HG03469 (cell line): ENCODE data around the gene GRIA4.
A peak's percentile ranks its signal among the peaks of the same experiment; 100 is the strongest.

Experiments
- ATAC-seq: cut with Tn5 transposase; IDR thresholded peaks from one replicate; pipeline ENCODE4 v1.9.1; 2021; ENCODE audit warnings: mild to moderate bottlenecking, moderate library complexity, moderate number of reproducible peaks; ENCODE audit not compliant: unreplicated experiment

The GRIA4 gene

DNA sequence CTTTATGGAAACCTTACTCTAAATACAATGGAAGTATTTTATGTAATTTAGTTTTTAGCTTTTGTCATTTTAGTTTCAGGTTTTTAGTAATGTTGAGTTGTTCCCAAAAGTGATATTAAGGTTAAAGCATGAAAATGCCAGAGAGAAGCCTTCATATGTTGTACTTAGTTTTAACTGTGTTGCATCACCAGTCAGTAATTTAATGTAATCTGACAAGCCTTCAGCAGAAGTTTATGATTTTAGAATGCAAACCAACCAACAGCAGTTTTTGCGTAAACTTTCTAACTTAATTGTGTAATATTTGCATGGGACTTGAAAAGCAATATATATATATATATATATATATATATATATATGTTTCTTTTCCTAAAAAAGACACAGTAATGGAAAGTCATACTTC, 301.6 kb downstream of the GRIA4 start:
- ATAC-seq: no peak

DNA sequence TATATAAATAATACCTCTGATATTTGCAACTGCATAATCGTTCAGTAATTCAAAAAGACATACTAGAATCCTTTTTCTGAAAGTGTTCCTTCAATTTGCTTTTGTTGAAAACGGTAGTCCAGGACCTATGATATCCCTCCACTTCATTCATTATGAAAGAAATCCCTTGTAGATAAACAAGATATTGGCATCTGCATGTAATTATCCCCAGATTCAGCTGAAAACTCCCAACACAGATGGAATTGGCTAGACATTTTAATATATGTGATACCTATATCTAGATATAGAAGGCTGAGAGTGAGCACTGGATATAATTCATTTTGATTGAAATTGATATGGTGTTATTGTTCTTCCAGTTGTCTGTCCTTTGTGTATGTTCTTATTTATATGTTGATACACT, 302.8 kb downstream of the GRIA4 start:
- ATAC-seq: no peak

DNA sequence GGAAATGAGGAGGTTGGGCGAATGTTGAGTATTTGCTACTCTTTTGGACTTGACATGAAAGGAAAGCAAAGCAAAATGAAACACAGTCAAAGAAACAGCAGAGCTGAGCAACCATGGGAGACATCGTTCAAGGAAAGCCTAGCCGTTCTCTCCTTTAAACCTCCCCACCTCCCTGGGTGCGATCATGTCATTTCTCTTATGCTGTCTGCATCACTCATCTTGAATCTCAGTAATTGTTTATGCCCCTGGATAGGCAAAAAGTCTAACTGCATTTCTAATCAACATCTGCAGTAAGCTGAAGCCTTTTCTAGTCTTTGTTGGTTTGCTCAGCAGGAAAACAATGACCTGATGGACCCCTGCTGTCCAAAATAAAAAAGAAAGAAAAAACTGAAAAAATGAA, 305.1 kb downstream of the GRIA4 start:
- no peak for ATAC-seq

DNA sequence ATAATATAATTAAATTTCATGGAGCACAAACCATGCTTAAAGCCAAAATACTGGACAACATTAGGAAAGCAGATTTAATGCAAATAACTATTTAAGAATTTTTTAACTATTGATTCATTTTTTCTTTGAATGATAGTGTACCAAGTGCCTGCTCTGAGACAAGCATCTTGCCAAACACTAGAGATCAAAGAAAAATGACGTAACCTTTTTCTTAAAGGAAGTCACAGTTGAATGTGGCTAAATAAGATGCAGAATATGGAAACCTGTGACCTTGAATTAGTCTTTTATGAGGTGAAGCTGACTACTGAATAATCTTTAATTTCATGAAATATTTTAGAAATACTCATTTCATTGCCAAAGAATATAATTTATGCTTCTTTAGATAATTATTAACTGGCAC, 308.2 kb downstream of the GRIA4 start:
- ATAC-seq: no peak

DNA sequence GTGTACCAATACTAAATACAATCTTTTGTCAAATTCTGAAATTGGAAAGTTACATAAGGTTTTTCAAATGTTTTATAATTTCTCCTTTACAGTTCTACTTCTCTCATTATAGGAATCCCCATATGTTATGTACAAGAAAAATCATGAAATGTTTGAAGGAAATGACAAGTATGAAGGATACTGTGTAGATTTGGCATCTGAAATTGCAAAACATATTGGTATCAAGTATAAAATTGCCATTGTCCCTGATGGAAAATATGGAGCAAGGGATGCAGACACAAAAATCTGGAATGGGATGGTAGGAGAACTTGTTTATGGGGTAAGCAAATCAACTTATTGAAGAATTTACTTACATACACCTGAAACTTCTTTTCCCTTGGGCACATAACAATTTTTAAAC, 308.7 kb downstream of the GRIA4 start:
- ATAC-seq: no peak

DNA sequence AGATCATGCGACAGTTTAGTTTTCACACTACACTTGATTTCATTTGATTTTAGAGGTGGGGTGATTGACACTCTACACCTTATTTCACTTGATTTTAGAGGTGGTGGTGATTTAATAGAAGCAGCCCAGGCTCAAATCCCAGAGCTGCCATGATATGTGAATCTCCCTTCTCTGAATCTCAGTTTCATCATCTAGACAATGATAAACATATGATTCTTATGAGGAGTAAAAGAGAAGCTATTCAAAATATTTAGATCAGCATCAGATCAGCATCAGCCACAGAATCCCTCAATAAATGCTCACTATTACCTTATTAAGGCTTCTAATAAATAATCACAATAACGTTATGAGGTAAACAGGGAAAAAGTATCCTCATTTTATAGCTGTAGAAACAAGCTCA, 313.4 kb downstream of the GRIA4 start:
- no peak for ATAC-seq

DNA sequence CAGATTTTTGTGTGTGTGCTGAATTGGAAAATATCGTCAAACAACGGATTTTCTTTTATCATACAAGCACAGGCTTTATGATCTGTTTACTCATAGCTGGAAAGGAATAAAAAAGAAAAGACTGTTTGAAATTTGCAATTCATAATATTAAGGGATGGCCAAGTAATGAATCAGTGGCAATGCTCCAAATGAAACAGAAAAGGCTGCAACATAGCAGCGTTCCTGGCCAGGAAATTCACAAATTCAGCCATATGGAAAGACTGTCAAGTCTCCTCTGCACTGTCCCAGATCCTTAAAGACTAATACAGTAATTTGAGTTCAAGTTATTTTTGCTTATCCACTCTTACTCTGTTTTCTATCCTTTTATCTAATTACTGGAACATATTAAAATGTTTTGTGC, 313.9 kb downstream of the GRIA4 start:
- ATAC-seq: no peak

DNA sequence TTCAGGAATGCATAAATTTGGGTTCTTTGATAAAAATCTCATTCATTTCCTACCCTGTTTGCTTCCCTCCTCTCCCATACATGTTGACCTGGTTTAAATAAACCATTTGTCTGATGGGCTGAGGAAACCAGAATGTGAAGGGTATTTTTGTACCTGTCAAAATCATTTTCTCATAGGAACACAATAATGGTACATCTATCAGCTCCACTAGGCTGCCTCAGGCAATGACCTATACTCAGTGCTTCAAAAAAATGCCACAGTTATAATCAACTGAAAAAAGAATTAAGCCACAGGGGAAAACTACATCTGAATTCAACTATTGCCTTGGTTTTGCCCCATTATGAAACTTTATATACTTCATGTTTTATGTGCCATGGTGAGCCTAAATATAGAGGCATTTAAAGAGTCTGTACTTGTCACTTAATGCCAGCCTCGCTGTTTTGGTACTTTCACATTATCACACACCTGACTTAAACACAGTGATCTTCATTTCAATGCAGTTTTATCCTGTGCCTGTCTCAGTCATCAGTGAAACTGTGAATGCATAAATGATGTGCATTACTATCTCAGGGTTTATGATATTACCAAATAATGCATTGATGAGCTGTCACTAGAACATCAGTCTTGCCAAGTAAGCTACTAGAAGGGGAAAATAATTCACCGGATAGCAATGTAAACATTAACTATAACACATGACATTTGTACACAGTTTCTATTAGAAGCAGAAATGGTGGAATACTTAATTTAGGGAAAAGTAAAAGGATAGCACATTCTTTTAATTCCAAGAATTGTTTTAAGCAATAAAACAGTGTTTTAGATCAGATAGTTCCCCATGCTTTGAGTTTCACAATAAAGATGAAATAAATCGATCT, 319.4 kb downstream of the GRIA4 start:
- ATAC-seq: no peak

DNA sequence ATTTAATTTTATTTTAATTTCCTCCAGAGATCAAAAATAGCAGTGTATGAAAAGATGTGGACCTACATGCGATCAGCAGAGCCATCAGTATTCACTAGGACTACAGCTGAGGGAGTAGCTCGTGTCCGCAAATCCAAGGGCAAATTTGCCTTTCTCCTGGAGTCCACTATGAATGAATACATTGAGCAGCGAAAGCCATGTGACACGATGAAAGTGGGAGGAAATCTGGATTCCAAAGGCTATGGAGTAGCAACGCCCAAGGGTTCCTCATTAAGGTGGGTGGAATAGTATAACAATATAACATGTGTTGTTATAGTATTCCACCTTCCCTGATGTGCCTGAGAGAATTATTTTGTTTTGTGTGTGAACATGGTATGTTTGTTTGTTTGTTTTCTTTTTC, 323.8 kb downstream of the GRIA4 start:
- no peak for ATAC-seq

DNA sequence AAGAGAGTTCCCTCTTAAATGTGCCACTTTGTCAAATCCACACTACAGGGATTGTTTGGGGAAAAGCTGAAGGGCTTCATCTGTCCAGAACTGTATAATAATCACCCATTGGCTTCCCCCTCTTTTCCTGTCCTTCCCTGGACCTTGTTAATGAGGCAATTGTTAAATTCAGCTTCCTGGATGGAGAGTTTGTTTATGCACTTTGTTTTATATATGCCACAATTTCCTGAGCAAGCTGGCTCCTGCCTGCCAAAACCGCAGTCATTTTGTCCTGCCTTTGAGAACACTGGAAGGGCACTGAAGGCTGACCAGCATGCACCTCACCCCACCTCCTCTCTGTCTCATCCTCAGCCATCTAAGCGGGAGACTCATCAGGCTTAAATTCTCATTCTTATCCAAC, 325.9 kb downstream of the GRIA4 start:
- ATAC-seq: no peak

DNA sequence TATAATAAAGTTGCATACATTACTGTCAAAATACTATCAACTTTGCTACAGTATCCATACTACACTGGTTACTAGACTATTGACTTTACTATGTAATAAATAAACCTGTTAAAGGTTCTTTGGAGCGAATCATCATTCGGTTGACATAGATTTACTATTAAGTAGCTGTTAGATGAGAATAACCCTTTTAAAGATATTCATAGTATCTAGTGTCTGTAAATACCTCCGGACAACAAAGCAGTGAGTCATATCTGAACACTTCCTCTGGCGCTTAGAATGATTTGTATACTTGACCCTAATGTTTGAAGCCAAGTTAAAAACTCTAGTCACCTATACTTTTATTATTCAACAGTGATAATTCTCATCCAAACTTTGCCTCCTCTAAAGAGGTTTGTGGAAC, 327.5 kb downstream of the GRIA4 start:
- peak; percentile 56 for ATAC-seq

DNA sequence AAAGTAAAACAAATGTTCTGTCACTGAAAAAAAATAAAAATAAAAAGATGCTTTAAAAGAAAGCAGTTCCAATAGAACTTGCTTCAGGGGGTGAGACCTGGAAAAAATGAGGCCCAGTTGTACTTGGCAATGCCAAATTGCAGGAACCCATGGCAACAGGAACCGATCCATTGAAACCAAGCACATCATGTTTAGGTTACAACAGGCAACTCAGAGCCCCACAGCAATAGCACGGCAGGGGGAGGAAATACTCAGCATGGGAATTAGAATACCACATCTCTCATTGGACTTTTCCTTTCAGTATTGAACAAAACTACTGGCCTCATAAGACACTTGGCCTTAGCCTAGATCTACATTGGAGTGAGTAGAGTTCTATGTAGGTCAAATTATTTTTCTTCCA, 327.9 kb downstream of the GRIA4 start:
- no peak for ATAC-seq

DNA sequence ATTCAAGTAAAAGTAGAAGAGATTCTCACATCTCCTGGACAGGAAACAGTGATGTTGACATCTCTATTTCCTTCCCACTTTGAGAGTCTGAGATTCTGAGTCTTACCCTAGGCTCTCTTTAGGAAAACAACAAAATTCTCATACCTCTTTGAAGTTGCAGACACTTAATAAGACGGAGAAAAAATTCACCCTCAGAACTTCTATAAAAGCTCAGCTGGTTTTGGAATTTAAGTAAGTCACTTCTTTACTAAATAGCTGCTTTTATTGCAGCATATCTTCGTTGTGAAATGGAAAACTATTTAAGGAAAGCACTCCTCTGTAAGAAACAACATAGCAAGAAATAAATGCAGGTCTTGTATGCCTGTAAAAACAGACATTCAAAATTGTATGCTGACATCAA, 333.0 kb downstream of the GRIA4 start:
- no peak for ATAC-seq

DNA sequence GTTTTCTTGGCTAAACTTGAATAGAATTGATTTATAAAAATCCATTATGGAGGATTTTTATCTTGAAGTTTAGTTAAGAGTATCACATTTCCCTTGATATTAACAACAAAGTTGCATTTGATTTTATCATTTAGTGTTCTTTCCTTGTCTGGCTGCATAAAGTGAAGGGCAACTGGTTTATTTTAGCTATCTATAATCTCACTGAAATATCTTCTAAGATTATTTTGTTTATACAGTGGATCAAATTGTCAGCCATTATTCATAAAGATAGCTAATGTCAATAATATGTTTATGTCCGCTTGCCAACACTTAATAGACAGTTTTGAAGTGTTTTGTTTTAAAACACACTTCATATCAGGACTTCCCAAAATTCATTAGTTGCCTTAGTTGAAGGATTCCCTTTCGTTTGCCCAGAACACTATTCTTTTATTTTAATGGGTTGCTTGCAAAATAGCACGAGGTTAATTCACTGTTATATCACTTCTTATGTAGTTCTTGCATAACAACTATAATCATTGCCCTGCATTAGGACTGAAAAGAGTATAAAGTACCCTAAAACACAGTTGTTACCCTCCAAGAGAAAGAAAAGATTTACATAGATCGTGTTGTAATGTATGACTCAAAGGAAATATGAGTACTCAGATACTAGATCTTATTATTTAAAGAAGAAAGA, 339.2 kb downstream of the GRIA4 start:
- ATAC-seq: no peak

DNA sequence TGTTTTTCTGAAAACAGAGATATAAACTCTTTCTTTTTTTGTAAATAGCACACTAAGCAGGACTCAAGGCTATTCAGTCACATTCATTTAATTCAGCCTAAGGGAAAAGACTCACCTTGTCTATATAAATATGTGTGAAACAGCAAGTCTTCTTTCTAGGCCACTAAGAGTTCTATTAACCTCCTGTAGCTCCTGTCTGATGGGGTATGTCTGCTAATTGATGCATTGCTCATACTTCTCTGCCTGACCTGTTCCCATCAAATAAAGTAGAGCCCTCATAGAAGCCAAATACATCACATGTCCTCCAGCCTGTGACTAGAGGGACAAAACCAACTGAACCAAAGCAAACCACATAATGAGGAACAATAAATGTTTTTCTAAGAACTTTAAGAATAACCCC, 344.0 kb downstream of the GRIA4 start:
- no peak for ATAC-seq

DNA sequence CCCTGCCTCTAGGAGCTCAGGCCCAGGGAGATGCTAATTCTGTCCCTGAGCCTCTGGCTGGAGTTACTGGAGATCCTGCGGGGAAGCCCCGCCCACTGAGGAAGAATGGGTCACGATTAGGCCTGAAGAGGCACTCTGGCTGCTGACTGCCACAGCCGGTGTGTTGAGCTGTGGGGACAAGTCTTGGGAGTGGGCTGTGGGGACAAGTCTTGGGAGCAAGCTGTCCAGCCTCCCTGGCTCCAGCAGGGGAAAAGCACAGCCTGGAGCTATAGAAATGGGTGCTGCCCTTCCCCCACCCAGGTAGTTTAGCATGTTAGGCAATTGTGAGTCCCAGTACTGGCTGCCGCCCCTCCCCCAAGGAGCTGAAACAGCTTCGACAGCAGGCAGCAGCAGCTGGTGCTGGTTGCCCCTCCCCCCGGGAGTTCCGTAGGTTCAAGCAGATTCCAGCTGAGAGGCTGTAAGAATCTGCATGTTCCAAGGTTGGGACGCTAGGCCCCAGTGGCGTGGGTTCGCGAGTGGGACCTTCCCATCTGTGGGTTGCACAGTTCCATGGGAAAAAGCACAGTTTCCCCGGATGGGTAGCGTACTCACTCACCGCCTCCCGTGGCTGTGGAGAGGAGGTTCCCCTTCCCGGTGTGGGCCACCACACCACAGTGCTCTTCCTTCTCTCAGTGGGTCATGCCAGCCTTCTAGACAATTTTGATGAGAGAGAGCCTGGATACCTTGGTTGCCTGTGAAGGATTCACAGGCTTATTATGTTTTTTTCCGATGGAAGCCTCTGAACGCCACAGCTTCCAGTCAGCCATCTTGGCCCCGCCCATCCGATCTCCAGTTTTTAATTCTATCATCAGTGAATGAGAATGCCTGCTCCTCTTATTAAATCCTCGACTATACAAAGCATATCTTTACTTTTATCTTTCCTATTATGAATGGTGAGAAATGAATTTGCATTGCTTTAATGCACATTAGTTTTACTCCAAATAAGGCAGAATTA, 350.7 kb downstream of the GRIA4 start:
- no peak for ATAC-seq

DNA sequence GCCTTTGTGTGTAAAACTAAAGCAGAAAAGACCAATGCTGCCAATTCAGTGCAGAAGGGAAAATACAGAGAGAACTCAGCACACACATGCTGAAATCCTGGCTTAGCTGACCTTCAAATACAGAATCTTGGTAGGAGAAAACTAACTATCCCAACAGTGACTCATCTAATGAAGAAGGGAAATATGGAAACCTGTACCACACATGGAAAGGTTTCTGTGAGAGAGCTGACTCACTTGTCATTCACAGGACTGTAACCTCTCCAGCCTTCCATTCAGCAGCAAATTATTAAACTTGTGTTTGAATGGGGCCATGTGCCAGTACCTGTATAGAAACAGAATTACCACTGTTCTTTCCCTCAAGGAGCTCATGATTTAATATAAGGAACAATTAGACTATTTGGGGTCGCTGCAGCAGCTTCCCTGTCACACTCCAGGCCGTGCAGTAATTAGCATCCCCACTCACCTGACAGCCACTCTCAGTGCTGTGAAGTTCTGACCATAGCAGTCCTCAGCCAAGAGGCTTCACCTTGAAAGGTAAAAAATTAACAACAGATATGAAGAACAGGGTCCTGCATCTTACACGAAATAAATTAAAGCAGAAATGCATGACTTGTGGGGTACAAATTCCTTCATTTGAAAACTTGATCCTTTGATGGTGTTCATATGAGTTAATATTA, 358.3 kb downstream of the GRIA4 start:
- ATAC-seq: no peak

DNA sequence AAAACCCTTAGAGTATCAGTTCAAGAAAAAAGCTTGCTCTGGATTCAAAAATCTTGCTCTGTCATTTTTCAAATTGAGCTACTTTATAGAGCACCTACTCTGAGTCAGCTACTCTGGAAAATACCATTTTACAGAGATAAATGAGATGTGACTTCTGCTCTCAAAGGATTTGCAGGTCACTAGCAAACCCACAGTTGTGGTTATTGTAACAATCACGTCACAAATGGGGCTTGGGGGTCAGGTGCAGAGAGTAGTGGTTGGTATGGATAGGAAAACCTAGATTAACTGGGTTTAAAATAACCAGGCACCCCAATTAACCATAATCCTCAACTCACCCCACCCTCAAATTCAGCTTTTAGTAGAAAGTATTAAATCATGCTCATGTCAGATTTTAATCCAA, 359.9 kb downstream of the GRIA4 start:
- no peak for ATAC-seq

DNA sequence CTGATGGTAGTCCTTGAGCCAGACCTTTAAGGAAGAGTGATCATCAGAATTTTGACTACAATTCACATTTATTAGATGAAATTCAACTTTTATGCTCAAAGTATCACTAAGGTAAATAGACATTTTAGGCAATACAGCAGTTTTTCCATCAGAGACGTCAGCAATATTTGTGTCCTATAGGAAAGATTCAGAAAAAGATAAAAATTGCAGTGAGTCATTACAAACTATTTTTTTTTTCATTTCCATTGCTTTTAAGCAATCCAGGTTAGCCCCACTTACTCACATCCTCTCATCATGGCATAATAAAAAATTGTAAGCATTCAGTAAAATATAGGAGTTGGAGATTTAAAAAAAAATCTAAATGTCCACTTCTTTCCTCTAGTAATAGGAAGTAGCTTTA, 365.3 kb downstream of the GRIA4 start:
- ATAC-seq: no peak

DNA sequence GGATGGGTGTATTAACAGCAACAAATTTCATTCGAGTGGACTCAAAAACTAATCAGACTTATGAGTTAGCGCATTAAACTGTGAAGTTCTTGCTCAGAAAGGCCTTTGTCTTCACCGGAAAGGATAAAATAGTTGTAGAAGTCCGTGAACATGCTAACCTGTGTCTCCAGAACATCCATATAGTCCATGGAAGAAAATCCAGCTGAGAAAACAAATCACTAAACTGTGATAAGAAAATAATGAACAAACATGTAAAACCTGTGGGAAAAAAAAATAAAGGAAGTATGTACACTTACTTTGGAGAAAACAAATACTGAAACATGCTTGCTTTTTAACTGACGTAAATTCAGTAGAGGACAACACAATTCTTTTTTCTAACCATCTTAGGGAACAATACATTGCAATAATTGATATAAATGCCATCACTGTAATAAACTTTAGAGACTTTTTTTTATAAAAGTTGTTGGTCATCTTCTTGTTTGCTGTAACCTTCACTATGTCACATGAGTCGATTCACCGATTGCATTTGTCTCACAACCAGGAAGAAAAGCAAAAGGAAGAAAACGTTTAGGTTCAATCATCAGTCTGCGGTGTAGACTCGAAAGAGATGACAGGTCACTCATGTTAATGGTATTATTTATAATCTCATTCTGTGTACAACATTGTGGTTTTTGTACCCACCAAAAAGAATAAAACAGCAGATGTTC, 370.3 kb downstream of the GRIA4 start:
- ATAC-seq: no peak
